Activated T-helper 2 cell treated with anti-CD3 and anti-CD28 coated beads, Interferon-gamma antibody, Interleukin-2, Interleukin-4, amounts not matched to agents 10 μg/mL and 5 μg/mL and 100 μg/mL, durations not matched to agents 14 hours and 24 hours and 36 hours (primary cell): Measurements from ENCODE around the gene POGK. TPM values are rescaled to one million over a fixed set of nuclear protein-coding genes. Genes with fewer than 3 reads are reported as not detected.
"Not testable (repeated sequence)": the region's sequence is repeated elsewhere in the genome, so short reads cannot be mapped to it uniquely, and the experiment has no call there.

ENCODE experiments used
- DNase-seq: peaks from one replicate; pipeline ENCODE4 v3.0.0; 2021; ENCODE audit warnings: low spot score
- H3K27ac Mint-ChIP-seq: one replicate; pipeline ENCODE4 v1.8.0; 2021; ENCODE audit warnings: mixed read lengths
- H3K27me3 Mint-ChIP-seq: one replicate; pipeline ENCODE4 v1.8.0; 2021; ENCODE audit warnings: low read depth, mixed read lengths
- H3K36me3 Mint-ChIP-seq: one replicate; pipeline ENCODE4 v1.8.0; 2021; ENCODE audit warnings: low read depth, mixed read lengths
- H3K4me1 Mint-ChIP-seq: one replicate; pipeline ENCODE4 v1.8.0; 2021; ENCODE audit warnings: low read depth, mixed read lengths
- H3K4me3 Mint-ChIP-seq: one replicate; pipeline ENCODE4 v1.8.0; 2021; ENCODE audit warnings: low read depth, mild to moderate bottlenecking, moderate library complexity, mixed read lengths
- H3K9me3 Mint-ChIP-seq: one replicate; pipeline ENCODE4 v1.8.0; 2021; ENCODE audit warnings: mixed read lengths
- intact Hi-C: fragments of 100-400 bp; cut with micrococcal nuclease; formaldehyde crosslinking; loops from one replicate; pipeline ENCODE4 v1.15.1; 2023
- total RNA-seq: library from RNA; stranded (reverse); gene quantifications from 2 replicates; pipeline ENCODE4 v1.2.3, GENCODE V29; 2022

Gene POGK
- total RNA-seq, 1 donor from 2014 or later, result 46.6 TPM

GRCh38 chr1:166868639-166869038, 29.4 kb downstream of the POGK start:
- H3K36me3 Mint-ChIP-seq, result peaks cover 57% of the 10 kb centered on the region
- peaks cover 34% of the 10 kb centered on the region for H3K4me1 Mint-ChIP-seq
- no peak for DNase-seq
- intact Hi-C loops, result no loop called here
- H3K9me3 Mint-ChIP-seq, result no peaks in the 10 kb centered on the region
- H3K27me3 Mint-ChIP-seq, result no peaks in the 10 kb centered on the region
- no peak overlapping the region for H3K4me3 Mint-ChIP-seq
- H3K27ac Mint-ChIP-seq, result no peak overlapping the region

- intact Hi-C loops, result loop anchor here (10.0 kb wide), 1 partner anchor 705 kb away; the partner anchor contains the start of gene FAM78B
- peaks cover 52% of the 10 kb centered on the region for H3K36me3 Mint-ChIP-seq
- no peak for DNase-seq
- H3K4me3 Mint-ChIP-seq, result no peak overlapping the region
- H3K9me3 Mint-ChIP-seq, result no peaks in the 10 kb centered on the region
- peaks cover 38% of the 10 kb centered on the region for H3K4me1 Mint-ChIP-seq
- H3K27me3 Mint-ChIP-seq, result no peaks in the 10 kb centered on the region
- H3K27ac Mint-ChIP-seq, result no peak overlapping the region
Observed at GRCh38 chr1:166869318-166870099, 30.2 kb downstream of the POGK start.

- intact Hi-C loops, result loop anchor here (10.0 kb wide), 1 partner anchor 706 kb away; the partner anchor contains the start of gene FAM78B
- no peak for DNase-seq
- Mint-ChIP-seq H3K9me3 (no peaks in the 10 kb centered on the region), H3K4me3 (no peak overlapping the region), H3K27ac (no peak overlapping the region), H3K36me3 (peaks cover 50% of the 10 kb centered on the region), H3K27me3 (no peaks in the 10 kb centered on the region), H3K4me1 (peaks cover 46% of the 10 kb centered on the region)
Observed at GRCh38 chr1:166870584-166870983, 31.3 kb downstream of the POGK start.

- intact Hi-C loops, result loop anchor here (10.0 kb wide), 1 partner anchor 710 kb away; the partner anchor contains the start of gene FAM78B
- H3K27me3 Mint-ChIP-seq, result no peaks in the 10 kb centered on the region
- H3K4me1 Mint-ChIP-seq, result peaks cover 58% of the 10 kb centered on the region
- H3K27ac Mint-ChIP-seq, result no peak overlapping the region
- peak overlapping the region; percentile 33 for H3K4me3 Mint-ChIP-seq
- H3K36me3 Mint-ChIP-seq, result peaks cover 23% of the 10 kb centered on the region
- DNase-seq, result no peak
- H3K9me3 Mint-ChIP-seq, result no peaks in the 10 kb centered on the region
Observed at GRCh38 chr1:166874464-166874863, 35.2 kb downstream of the POGK start.

- intact Hi-C loops, result loop anchor here (5.0 to 10.0 kb wide), 3 partner anchors 77 to 711 kb away; partner anchors contain the start of gene FAM78B
- no peak for DNase-seq
- Mint-ChIP-seq H3K4me3 (peak overlapping the region; percentile 96), H3K9me3 (no peaks in the 10 kb centered on the region), H3K36me3 (peaks cover 22% of the 10 kb centered on the region), H3K27ac (peak overlapping the region; percentile 99), H3K4me1 (peaks cover 49% of the 10 kb centered on the region), H3K27me3 (peaks cover under 1% of the 10 kb centered on the region)
Observed at GRCh38 chr1:166875302-166875733, 36.0 kb downstream of the POGK start.

GRCh38 chr1:166875734-166876539, 36.7 kb downstream of the POGK start, which contains the start of gene TADA1:
TSS of gene TADA1 (minus strand) at chr1:166876264. CDS start at chr1:166876233, 31 bp downstream.
- Mint-ChIP-seq H3K27ac (peak within 1 kb of the TSS; percentile 99), H3K9me3 (no peaks in the 10 kb centered on the region), H3K4me1 (peaks cover 45% of the 10 kb centered on the region), H3K36me3 (peaks cover 22% of the 10 kb centered on the region), H3K4me3 (peak within 1 kb of the TSS; percentile 96), H3K27me3 (peaks cover 2% of the 10 kb centered on the region)
- intact Hi-C loops, result loop anchor here (1.0 to 10.0 kb wide), 7 partner anchors 31 to 711 kb away; partner anchors contain the start of genes FAM78B, ILDR2, POGK and POU2F1
- peak; percentile 98 for DNase-seq

- Mint-ChIP-seq H3K27ac (peak overlapping the region; percentile 99), H3K4me3 (peak overlapping the region; percentile 96), H3K27me3 (peaks cover 3% of the 10 kb centered on the region), H3K9me3 (no peaks in the 10 kb centered on the region), H3K4me1 (peaks cover 42% of the 10 kb centered on the region), H3K36me3 (peaks cover 19% of the 10 kb centered on the region)
- no peak for DNase-seq
- intact Hi-C loops, result loop anchor here (1.0 to 10.0 kb wide), 7 partner anchors 30 to 712 kb away; partner anchors contain the start of genes FAM78B, ILDR2, POGK and POU2F1
Observed at GRCh38 chr1:166876540-166876838, 37.2 kb downstream of the POGK start.

- Mint-ChIP-seq H3K27me3 (peaks cover 11% of the 10 kb centered on the region), H3K4me1 (peaks cover 34% of the 10 kb centered on the region)
- not testable (repeated sequence) for H3K9me3 Mint-ChIP-seq, H3K4me3 Mint-ChIP-seq, H3K27ac Mint-ChIP-seq, H3K36me3 Mint-ChIP-seq, DNase-seq
- intact Hi-C loops, result loop anchor here (5.0 to 10.0 kb wide), 3 partner anchors 74 to 714 kb away; partner anchors contain the start of gene FAM78B
Observed at GRCh38 chr1:166878173-166878917, 39.1 kb downstream of the POGK start.

GRCh38 chr1:166882893-166883292, 43.6 kb downstream of the POGK start:
- no peaks in the 10 kb centered on the region for H3K9me3 Mint-ChIP-seq
- peaks cover 16% of the 10 kb centered on the region for H3K4me1 Mint-ChIP-seq
- H3K4me3 Mint-ChIP-seq, result no peak overlapping the region
- intact Hi-C loops, result no loop called here
- H3K27ac Mint-ChIP-seq, result no peak overlapping the region
- H3K36me3 Mint-ChIP-seq, result no peaks in the 10 kb centered on the region
- DNase-seq, result no peak
- H3K27me3 Mint-ChIP-seq, result peaks cover 24% of the 10 kb centered on the region

GRCh38 chr1:166884040-166884642, 44.9 kb downstream of the POGK start:
- no peak overlapping the region for H3K27ac Mint-ChIP-seq
- no peaks in the 10 kb centered on the region for H3K9me3 Mint-ChIP-seq
- intact Hi-C loops, result no loop called here
- H3K4me1 Mint-ChIP-seq, result peaks cover 16% of the 10 kb centered on the region
- no peaks in the 10 kb centered on the region for H3K36me3 Mint-ChIP-seq
- H3K27me3 Mint-ChIP-seq, result peaks cover 32% of the 10 kb centered on the region
- no peak overlapping the region for H3K4me3 Mint-ChIP-seq
- no peak for DNase-seq

- H3K9me3 Mint-ChIP-seq, result no peaks in the 10 kb centered on the region
- no peak overlapping the region for H3K4me3 Mint-ChIP-seq
- no peak overlapping the region for H3K27ac Mint-ChIP-seq
- peaks cover 16% of the 10 kb centered on the region for H3K4me1 Mint-ChIP-seq
- H3K36me3 Mint-ChIP-seq, result no peaks in the 10 kb centered on the region
- DNase-seq, result no peak
- intact Hi-C loops, result no loop called here
- peaks cover 39% of the 10 kb centered on the region for H3K27me3 Mint-ChIP-seq
Observed at GRCh38 chr1:166884971-166885370, 45.7 kb downstream of the POGK start.
